Endothelial cell of umbilical vein (primary cell): ENCODE results near the gene PRR36. TPM values are rescaled to one million over a fixed set of nuclear protein-coding genes. Genes with fewer than 3 reads are reported as not detected.
"Not testable (repeated sequence)": the region's sequence is repeated elsewhere in the genome, so short reads cannot be mapped to it uniquely, and the experiment has no call there.

Source experiments
- BruUV-seq: library from RNA; stranded (reverse); fragments of 400-500 nt; replicated peaks from 2 replicates; lab custom pipeline; 2021; lab: Mats Ljungman, UMichigan
- CTCF ChIA-PET: fragments of 300-600, 350-600 bp; sonication (Branson Sonifier 250); formaldehyde crosslinking; loops from one replicate; lab custom pipeline; 2021; ENCODE audit warnings: antibody characterized with exemption, inconsistent platforms; lab: Charles Lee
- POLR2A ChIA-PET: fragments of 300-600, 350-600 bp; sonication (Branson Sonifier 250); formaldehyde crosslinking; loops from one replicate; lab custom pipeline; 2021; ENCODE audit warnings: antibody characterized with exemption, inconsistent platforms; lab: Charles Lee
- DNase-seq: peaks from one replicate; pipeline ENCODE4 v3.0.0-alpha.2; 2011; ENCODE audit warnings: low read depth, low spot score
- FAIRE-seq: peaks from 2 replicates; lab custom pipeline; 2011; peaks lifted over from hg19 to GRCh38; lab: Jason Lieb, UNC
- H2AFZ ChIP-seq: 2 replicates; pipeline ENCODE4 v1.6.0; 2012; ENCODE audit warnings: low read depth, low read length, control low read depth, inconsistent platforms
- H3K27ac ChIP-seq: 2 replicates; pipeline ENCODE4 v1.5.1; 2011; ENCODE audit warnings: low read depth, mild to moderate bottlenecking, control low read depth, low read length, moderate library complexity; ENCODE audit not compliant: insufficient read depth
- H3K27me3 ChIP-seq, 2 experiments: 2 replicates each; pipeline versions ENCODE4 v1.6.0 to v1.6.1; 2011; ENCODE audit warnings: low read length in 2 of 2, mixed read lengths in 1 of 2; ENCODE audit not compliant: control insufficient read depth in 2 of 2, insufficient read depth in 2 of 2
- H3K36me3 ChIP-seq, 2 experiments: 2 replicates in 1 of 2; 3 replicates in 1 of 2; pipeline ENCODE4 v1.5.1; 2011; ENCODE audit warnings: low read length in 2 of 2, mild to moderate bottlenecking in 1 of 2, moderate library complexity in 1 of 2; ENCODE audit not compliant: control insufficient read depth in 2 of 2, insufficient read depth in 2 of 2; ENCODE audit errors: extremely low read depth in 1 of 2
- H3K4me1 ChIP-seq: 3 replicates; pipeline ENCODE4 v1.5.1; 2011; ENCODE audit warnings: mild to moderate bottlenecking, low read length; ENCODE audit not compliant: control insufficient read depth, insufficient read depth; ENCODE audit errors: extremely low read depth
- H3K4me2 ChIP-seq: 2 replicates; pipeline ENCODE4 v1.6.1; 2011; ENCODE audit warnings: low read length, control low read depth, mixed read lengths; ENCODE audit not compliant: insufficient read depth
- H3K4me3 ChIP-seq, 3 experiments: fragments of 200-600 bp in 1 of 3; sonication (generic), shearing (Covaris generic) in 1 of 3; replicated peaks in 1 of 3; 2 replicates each; pipeline ENCODE4 v1.5.1; 2011 to 2016; ENCODE audit warnings: control low read depth in 3 of 3, low read length in 3 of 3, mild to moderate bottlenecking in 2 of 3, inconsistent platforms in 1 of 3, low read depth in 1 of 3, moderate library complexity in 1 of 3; ENCODE audit not compliant: insufficient read depth in 1 of 3
- H3K79me2 ChIP-seq: 2 replicates; pipeline ENCODE4 v1.6.0; 2012; ENCODE audit warnings: low read length, inconsistent platforms; ENCODE audit not compliant: control insufficient read depth, insufficient read depth
- H3K9ac ChIP-seq: replicated peaks from 2 replicates; pipeline ENCODE3; 2011; ENCODE audit warnings: low read length, control low read depth; ENCODE audit not compliant: insufficient read depth; ENCODE audit errors: extremely low read depth
- H3K9me1 ChIP-seq: replicated peaks from 3 replicates; pipeline ENCODE4 v1.6.0; 2011; ENCODE audit warnings: mild to moderate bottlenecking, low read length; ENCODE audit not compliant: control insufficient read depth, insufficient read depth; ENCODE audit errors: extremely low read depth
- H3K9me3 ChIP-seq: replicated peaks from 2 replicates; pipeline ENCODE4 v1.5.1; 2012; ENCODE audit warnings: low read length, inconsistent platforms; ENCODE audit not compliant: control insufficient read depth, insufficient read depth
- H4K20me1 ChIP-seq: replicated peaks from 2 replicates; pipeline ENCODE3; 2011; ENCODE audit warnings: mild to moderate bottlenecking, low read length; ENCODE audit not compliant: control insufficient read depth, insufficient read depth; ENCODE audit errors: extremely low read depth
- FOS ChIP-seq: IDR thresholded peaks from 2 replicates; pipeline ENCODE4 v1.6.1; 2011; ENCODE audit warnings: mild to moderate bottlenecking, low read length, moderate library complexity, borderline replicate concordance; ENCODE audit not compliant: insufficient read depth
- GATA2 ChIP-seq: IDR thresholded peaks from 2 replicates; pipeline ENCODE4 v1.7.0; 2011; ENCODE audit warnings: low read depth, mild to moderate bottlenecking, moderate library complexity, mixed read lengths, low read length; ENCODE audit not compliant: insufficient read length, insufficient read depth
- MAX ChIP-seq: IDR thresholded peaks from 2 replicates; pipeline ENCODE4 v1.6.1; 2011; ENCODE audit not compliant: insufficient read depth, insufficient read length
- MYC ChIP-seq: IDR thresholded peaks from one replicate; pipeline ENCODE4 v1.6.1; 2011; ENCODE audit warnings: mild to moderate bottlenecking, low read depth, low read length
- POLR2A ChIP-seq: IDR thresholded peaks from 2 replicates; pipeline ENCODE4 v1.6.1; 2012; ENCODE audit warnings: low read depth, mild to moderate bottlenecking, control low read depth, low read length
- dilution Hi-C: fragments of 300-500 bp; cut with MboI; formaldehyde crosslinking; loops from one replicate; pipeline ENCODE4 v1.15.0; 2019; ENCODE audit warnings: low sequenced_read_pairs; ENCODE audit not compliant: extremely low pct_ligation_motif_present
- intact Hi-C: fragments of 100-400 bp; cut with micrococcal nuclease; formaldehyde crosslinking; loops from one replicate; pipeline ENCODE4 v1.10.0; 2022
- polyA plus RNA-seq, 4 experiments: library from polyadenylated mRNA; depleted of rRNA in 3 of 4; stranded (reverse) in 3 of 4; unstranded in 1 of 4; fragments of >200 nt; gene quantifications; 2 replicates each; pipeline versions ENCODE4 v1.2.1 to v1.2.3, GENCODE V29; 2011 to 2012; ENCODE audit warnings: missing spikeins in 1 of 4
- total RNA-seq: library from RNA; stranded (reverse); gene quantifications from 2 replicates; pipeline ENCODE4 v1.2.3, GENCODE V29; 2021

Gene PRR36
- total and polyA plus RNA-seq, 2 donors (not counting 3 experiments of a cell fraction or from before 2014, with no cell fraction given) = not detected

DNA sequence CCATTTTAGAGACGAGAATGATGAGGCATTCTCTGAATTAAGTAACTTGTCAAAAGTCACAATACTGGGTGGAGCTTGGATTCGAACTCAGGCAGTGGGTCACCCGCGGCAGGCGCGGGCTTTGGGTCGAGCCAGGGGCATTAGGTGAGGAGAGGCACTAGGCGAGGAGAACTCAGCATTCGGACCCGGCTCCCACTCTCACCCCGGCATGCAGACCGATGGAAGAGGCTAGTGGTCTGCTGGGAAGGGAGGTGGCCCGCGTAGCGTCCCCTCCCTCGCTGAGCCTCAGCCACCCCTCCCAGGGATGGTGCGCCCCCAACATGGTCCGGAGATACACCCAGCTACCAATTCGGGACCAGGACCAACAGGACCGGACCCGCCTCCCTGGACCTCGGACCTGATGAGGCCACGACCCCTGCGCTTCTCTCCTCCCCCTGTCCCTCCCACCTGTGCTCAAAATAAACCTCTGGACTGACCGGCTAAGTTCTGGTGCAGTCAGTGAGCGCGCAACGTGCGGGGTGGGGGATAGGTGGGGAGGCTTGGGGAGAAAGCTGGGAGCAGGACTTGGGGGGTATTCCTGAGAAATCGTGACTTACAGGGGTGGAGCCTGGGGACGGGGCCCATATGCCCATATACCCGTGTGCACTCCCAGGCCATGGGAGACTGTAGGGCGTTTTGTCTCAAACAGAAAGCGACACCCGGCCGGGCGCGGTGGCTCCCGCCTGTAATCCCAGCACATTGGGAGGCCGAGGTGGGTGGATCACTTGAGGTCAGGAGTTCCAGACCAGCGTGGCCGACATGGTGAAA is 44.6 kb upstream of the PRR36 start:
- Histone ChIP-seq H3K36me3 (peaks cover 0 to 5% of the 10 kb centered on the region in 2 experiments), H3K4me2 (no peak overlapping the region), H3K4me1 (peaks cover 22% of the 10 kb centered on the region), H3K9ac (no peak overlapping the region), H3K9me1 (no peaks in the 10 kb centered on the region), H3K27me3 (peaks cover 18 to 31% of the 10 kb centered on the region in 2 experiments), H3K4me3 (no peak overlapping the region), H3K79me2 (no peaks in the 10 kb centered on the region), H3K27ac (no peak overlapping the region), H2AFZ (no peak overlapping the region), H4K20me1 (no peaks in the 10 kb centered on the region), H3K9me3 (no peaks in the 10 kb centered on the region)
- dilution Hi-C loops (no loop called here), intact Hi-C loops (no loop called here)
- DNase-seq (no peak), FAIRE-seq (no peak)
- BruUV-seq = no TSS peak
- no peak for TF ChIP-seq FOS
- TF ChIP-seq MAX = no peak
- no peak for TF ChIP-seq GATA2
- no peak for TF ChIP-seq POLR2A
- no peak for TF ChIP-seq MYC
- CTCF ChIA-PET = interaction anchor here (1.1 to 5.1 kb wide), 11 partner anchors 7 to 351 kb away, joined by 3 to 34 read pairs (median 7); partner anchors contain the start of gene TIMM44
- POLR2A ChIA-PET = interaction anchor here (1.4 kb wide), 2 partner anchors 7 to 15 kb away, joined by 4 to 5 read pairs; partner anchors contain the start of gene MAP2K7

DNA sequence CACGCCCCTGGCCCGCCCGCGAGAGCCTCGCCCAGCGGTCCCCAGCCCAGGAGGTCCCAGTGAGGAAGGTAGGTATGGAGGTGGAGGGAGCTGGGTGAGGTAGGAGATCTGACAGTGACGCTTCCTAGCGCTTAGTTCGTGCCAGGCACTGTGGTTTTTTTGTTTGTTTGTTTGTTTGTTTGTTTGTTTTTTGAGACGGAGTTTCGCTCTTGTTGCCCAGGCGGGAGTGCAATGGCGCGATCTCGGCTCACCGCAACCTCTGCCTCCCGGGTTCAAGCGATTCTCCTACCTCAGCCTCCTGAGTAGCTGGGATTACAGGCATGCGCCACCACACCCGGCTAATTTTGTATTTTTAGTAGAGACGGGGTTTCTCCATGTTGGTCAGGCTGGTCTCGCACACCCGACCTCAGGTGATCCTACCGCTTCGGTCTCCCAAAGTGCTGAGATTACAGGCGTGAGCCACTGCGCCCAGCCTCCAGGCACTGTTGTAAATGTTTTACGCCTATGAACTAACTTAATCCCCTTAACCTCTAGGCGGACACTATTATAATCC is 43.9 kb upstream of the PRR36 start:
- H3K4me2 ChIP-seq = peak overlapping the region; percentile 54
- H3K79me2 ChIP-seq, H3K27ac ChIP-seq, FAIRE-seq, dilution Hi-C loops, H4K20me1 ChIP-seq, H3K9me3 ChIP-seq, H3K9ac ChIP-seq, H3K36me3 ChIP-seq, BruUV-seq, H3K9me1 ChIP-seq, H3K4me3 ChIP-seq, intact Hi-C loops, DNase-seq: not testable (repeated sequence)
- peaks cover 22% of the 10 kb centered on the region for H3K4me1 ChIP-seq
- peak overlapping the region; percentile 54 for H2AFZ ChIP-seq
- peaks cover 18 to 31% of the 10 kb centered on the region in 2 experiments for H3K27me3 ChIP-seq
- ChIA-PET CTCF (interaction anchor here (0.7 to 2.4 kb wide), 15 partner anchors 11 to 350 kb away, joined by 3 to 16 read pairs (median 4); partner anchors contain the start of genes LRRC8E and TIMM44), POLR2A (interaction anchor here (1.4 kb wide), 1 partner anchor 15 kb away, joined by 4 read pairs; the partner anchor contains the start of gene MAP2K7)
